Measurements from ENCODE around the gene LSP1. TPM values are rescaled to one million over a fixed set of nuclear protein-coding genes. Genes with fewer than 3 reads are reported as not detected.

The LSP1 gene
- total RNA-seq, 1 experiment from 2014 or later, result 0.90 TPM

GRCh38 chr11:1913271-1914060 lies 60.6 kb downstream of the LSP1 start:
- Histone ChIP-seq H3K27me3 (ENCODE audit: control insufficient read depth, insufficient read depth, low read length) (no peaks in the 10 kb centered on the region; the same call in 1 of the 2 replicates), H3K36me3 (ENCODE audit: control insufficient read depth, insufficient read depth, low read length) (no peaks in the 10 kb centered on the region), H3K4me3 (ENCODE audit: low read depth in 2 of 2, low read length in 2 of 2) (no peak overlapping the region), H3K9me3 (ENCODE audit: control insufficient read depth, insufficient read depth, low read depth, low read length) (no peaks in the 10 kb centered on the region), H3K4me1 (ENCODE audit: control insufficient read depth, insufficient read depth, low read length) (no peaks in the 10 kb centered on the region), H3K27ac (ENCODE audit: low read length) (no peak overlapping the region)
- POLR2A ChIA-PET, result no interaction called here
- TF ChIP-seq SIN3A (IDR thresholded peaks at IDR 0.05; ENCODE audit: borderline replicate concordance, insufficient read depth, low read depth, low read length), result no peak
- TF ChIP-seq CTCF (IDR thresholded peaks at IDR 0.05), result no peak
- no peak for TF ChIP-seq POLR2AphosphoS5 (IDR thresholded peaks at IDR 0.05; ENCODE audit: low read depth, low read length)
- TF ChIP-seq REST (IDR thresholded peaks at IDR 0.05; ENCODE audit: insufficient read depth in 1 of 2, low read depth in 2 of 2, low read length in 1 of 2), result no peak
- no peak for TF ChIP-seq TCF7L2 (IDR thresholded peaks at IDR 0.05; ENCODE audit: low read depth, low read length)
- BruUV-seq (replicated peaks), result no TSS peak
- in situ Hi-C loops (cut with HindIII; ENCODE audit: low pct_unique_long_range_greater_than_20kb, low sequenced_read_pairs) (no loop called here), intact Hi-C loops (cut with micrococcal nuclease; ENCODE audit: unreplicated experiment) (no loop called here)
- no peak for ATAC-seq
- CTCF ChIA-PET, result no interaction called here
- no peak for DNase-seq (ENCODE audit: low read depth, low spot score)

GRCh38 chr11:1915795-1916131 lies 62.9 kb downstream of the LSP1 start:
- H3K27me3 ChIP-seq (ENCODE audit: control insufficient read depth, insufficient read depth, low read length), result no peaks in the 10 kb centered on the region; the same call in 1 of the 2 replicates
- intact Hi-C loops (cut with micrococcal nuclease; ENCODE audit: unreplicated experiment) (loop anchor here (1.0 kb wide), 1 partner anchor 22 kb away; no protein-coding TSS in a partner anchor), in situ Hi-C loops (cut with HindIII; ENCODE audit: low pct_unique_long_range_greater_than_20kb, low sequenced_read_pairs) (no loop called here)
- no peak overlapping the region for H3K27ac ChIP-seq (ENCODE audit: low read length)
- TF ChIP-seq TCF7L2 (IDR thresholded peaks at IDR 0.05; ENCODE audit: low read depth, low read length), result no peak
- no peak for TF ChIP-seq POLR2AphosphoS5 (IDR thresholded peaks at IDR 0.05; ENCODE audit: low read depth, low read length)
- TF ChIP-seq CTCF (IDR thresholded peaks at IDR 0.05), result no peak
- no peak for TF ChIP-seq SIN3A (IDR thresholded peaks at IDR 0.05; ENCODE audit: borderline replicate concordance, insufficient read depth, low read depth, low read length)
- no peak for TF ChIP-seq REST (IDR thresholded peaks at IDR 0.05; ENCODE audit: insufficient read depth in 1 of 2, low read depth in 2 of 2, low read length in 1 of 2)
- no TSS peak for BruUV-seq (replicated peaks)
- POLR2A ChIA-PET, result no interaction called here
- DNase-seq (ENCODE audit: low read depth, low spot score), result no peak
- no peak overlapping the region for H3K4me3 ChIP-seq (ENCODE audit: low read depth in 2 of 2, low read length in 2 of 2)
- no peaks in the 10 kb centered on the region for H3K9me3 ChIP-seq (ENCODE audit: control insufficient read depth, insufficient read depth, low read depth, low read length)
- ATAC-seq, result no peak
- H3K4me1 ChIP-seq (ENCODE audit: control insufficient read depth, insufficient read depth, low read length), result no peaks in the 10 kb centered on the region
- CTCF ChIA-PET, result no interaction called here
- H3K36me3 ChIP-seq (ENCODE audit: control insufficient read depth, insufficient read depth, low read length), result no peaks in the 10 kb centered on the region

Measured in Panc1 (cell line).